Dedifferentiated amniotic fluid mesenchymal stem cell (primary cell): ENCODE data around the gene LRP2.
"Not testable (repeated sequence)": the region's sequence is repeated elsewhere in the genome, so short reads cannot be mapped to it uniquely, and the experiment has no call there.

Experiments
- DNase-seq: peaks from one replicate; pipeline ENCODE4 v3.0.0-alpha.2; 2016; ENCODE audit errors: extremely low spot score

Gene LRP2

DNA sequence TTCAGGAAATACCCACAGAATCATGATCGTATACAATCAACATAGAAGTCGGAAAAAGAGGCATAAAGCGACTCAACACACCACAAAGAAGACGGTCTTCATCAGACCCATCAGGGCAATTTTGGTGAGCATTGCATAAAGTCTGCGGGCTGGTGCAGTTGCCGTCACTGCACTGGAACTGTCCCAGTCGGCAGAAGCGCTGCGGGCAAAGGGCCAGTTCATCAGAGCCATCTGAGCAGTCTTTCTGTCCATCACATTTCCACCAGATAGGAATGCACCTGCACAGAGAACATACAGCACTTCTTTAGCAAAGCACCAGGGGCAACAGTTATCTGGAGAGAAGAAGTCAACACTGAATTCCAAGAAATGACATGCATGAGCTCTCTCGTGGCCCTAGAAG is 187.2 kb downstream of the LRP2 start:
- DNase-seq = no peak

DNA sequence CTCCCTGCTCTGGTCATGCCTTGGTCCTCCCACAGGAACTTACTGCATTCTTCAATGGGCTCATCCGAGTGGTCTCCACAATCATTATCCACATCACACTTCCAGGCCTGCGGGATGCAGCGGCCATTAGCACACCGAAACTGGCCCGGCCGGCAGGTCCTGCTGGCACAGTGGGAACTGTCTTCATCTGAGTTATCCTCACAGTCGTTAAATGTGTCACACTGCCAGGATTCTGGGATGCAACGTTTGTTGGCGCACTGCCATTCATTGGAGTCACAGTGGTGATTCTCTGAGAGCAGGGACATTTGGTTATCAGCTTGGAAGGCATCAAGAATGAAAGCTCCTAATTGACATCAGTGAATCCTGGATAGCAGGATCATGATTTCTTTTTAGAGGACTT is 188.5 kb downstream of the LRP2 start:
- DNase-seq = no peak

GRCh38 chr2:169172914-169173313 is 189.4 kb downstream of the LRP2 start:
- DNase-seq = no peak

DNA sequence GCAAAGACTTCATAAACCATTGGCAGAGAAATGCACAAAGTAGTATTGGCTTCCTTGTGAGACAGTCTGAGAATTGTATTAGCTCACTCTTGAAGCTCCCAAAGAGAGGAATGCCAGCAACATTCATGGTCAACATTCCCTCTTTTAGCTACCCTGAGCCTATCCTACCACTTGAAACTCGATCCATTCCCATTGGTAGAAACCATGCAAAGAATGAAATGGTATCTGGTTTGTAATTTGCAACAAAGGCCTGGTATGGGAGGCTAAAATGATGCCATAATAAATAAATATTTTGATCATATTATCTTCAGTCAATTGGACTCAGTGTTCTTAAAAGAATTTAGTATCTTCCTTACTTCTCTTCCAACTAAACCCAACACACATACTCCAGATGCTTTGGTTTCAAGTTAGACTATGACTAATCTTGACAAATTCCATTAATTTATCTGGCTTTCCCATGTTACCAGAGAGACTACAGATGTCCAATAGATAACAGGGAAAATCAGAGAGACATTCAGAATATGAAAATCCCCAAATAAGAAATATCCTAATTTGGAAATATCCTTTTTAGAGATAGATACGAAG is 190.1 kb downstream of the LRP2 start:
- no peak for DNase-seq

GRCh38 chr2:169165791-169166190 is 196.5 kb downstream of the LRP2 start:
- no peak for DNase-seq

- no peak for DNase-seq
These were observed 198.0 kb downstream of the LRP2 start for GRCh38 chr2:169164311-169164710.

DNA sequence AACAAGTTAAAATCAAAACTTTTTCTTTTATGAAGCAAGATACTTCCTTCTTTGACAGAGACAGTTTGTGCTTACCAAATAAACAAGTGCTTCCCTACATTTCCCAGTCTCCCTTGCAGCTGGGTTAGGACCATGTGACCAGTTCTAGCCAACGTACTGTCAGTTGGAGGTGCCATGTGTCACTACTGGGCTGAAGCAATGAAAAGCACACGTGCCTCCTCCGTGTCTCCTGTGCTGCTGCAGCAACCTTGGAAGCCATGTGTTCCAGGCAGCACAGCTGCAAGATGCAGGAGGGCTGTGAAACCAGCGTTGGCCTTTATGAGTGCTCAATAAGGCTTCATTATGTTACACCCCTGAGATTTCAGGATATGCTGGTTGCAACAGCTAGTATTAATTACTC is 199.7 kb downstream of the LRP2 start:
- no peak for DNase-seq

DNA sequence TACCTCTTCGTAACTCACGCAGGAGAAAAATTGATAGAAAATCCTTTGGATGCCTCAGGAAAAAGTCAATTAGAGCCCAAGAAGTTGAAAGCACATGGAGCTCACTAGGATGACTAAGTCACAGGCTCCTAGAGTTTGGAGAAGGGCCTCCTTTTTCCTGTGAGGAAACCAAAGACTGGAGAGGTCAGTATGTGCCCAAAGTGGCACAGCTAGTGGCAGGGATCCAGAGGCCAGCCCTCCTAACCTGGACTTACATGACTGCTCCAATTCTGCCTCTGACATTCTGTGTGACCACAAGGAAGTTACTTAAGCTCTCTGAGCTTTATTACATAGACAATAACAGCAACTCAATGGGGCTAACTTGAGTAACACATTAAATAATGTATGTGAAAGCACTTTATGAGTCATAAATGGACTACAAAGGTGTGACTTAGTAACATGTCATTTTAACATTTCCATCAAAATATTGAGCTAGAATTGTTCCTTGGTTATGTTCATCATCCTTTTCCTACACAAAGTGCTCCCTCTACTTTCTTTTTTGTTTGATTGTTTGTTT is 201.3 kb downstream of the LRP2 start:
- DNase-seq = no peak

DNA sequence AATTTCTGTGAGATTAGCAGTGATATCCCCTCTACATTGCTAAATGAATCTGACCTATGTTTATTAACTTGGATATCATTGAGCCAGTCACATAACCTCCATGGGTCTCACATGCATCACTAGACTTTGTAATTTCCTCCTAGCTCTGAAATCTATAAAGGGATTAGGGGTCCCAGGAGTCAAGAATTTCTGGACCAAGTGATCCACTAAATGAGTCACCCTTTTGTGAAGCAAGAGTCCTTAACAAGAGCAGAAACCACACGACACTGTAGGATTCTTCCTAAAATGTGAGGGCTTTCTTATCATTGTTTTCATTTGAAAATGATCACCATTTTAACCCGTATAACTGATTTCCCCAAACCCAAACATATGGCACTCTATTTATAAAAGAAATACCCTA is 202.6 kb downstream of the LRP2 start:
- no peak for DNase-seq

DNA sequence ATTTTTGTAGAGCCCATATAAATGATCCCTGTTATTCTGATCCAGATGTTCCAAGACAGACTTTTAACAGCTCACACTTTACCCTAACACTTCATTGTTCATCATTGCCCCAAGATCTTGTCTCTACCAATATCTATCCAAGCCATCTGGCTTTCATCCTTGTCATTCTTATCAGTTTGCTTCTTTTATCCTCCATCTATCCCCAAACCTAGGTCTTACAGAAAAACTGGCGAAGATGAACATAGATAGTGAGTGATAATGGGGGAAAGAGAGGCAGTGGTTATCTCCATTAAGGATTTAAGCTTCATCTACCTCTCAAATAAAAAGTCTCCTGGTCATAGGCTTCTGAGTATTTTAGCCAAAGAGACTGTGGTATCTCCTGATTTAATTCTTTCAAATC is 203.5 kb downstream of the LRP2 start:
- no peak for DNase-seq

GRCh38 chr2:169146220-169146619 is 216.1 kb downstream of the LRP2 start:
- no peak for DNase-seq

DNA sequence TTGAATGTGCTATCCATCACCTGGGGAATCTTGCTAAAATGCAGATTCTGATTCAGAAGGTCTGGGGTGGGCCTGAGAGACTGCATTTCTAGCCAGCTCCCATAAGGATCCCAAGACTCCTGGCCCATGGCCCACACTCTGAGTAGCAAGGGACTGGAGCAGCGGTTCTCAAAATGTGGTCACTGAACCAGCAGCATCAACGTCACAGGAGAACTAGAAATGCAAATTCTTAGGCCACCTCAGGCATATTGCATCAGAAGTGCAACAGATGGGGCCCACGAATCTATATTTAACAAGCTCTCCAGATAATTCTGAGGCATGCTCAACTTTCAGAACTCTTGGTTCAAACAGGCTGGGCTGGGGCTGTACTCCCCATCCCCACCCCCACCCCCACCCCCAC is 218.3 kb downstream of the LRP2 start:
- DNase-seq = no peak

DNA sequence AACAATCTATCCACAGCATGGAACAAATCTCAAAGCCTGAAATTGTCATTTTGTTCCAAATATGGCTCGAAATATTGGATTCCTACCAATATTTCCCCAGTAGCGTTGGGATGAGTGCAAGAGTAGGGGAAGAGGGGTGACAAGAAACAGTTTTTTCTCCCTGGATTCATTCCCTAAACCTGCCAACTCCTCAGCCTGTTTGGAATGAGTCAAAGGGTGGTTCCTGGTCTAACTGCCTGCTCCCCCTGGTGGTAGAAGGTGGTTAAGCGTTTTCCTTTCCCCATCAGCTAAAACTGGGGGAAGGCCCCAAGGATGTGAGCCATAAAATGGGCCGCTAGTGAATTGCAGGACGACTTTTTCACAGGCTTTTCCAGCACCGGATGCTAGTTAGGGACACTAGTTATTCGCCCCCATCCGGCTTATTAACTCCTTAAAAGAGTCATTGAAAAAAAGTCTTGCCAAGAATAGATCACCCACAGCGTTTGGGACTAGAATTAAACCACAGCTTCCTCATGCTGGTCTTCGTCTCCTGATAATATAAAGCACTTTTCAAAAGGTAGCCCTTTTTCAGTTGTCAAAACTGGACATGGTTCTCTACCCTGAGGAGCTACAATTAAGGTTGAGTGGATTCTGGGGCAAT is 220.5 kb downstream of the LRP2 start:
- DNase-seq = peak; percentile 36

DNA sequence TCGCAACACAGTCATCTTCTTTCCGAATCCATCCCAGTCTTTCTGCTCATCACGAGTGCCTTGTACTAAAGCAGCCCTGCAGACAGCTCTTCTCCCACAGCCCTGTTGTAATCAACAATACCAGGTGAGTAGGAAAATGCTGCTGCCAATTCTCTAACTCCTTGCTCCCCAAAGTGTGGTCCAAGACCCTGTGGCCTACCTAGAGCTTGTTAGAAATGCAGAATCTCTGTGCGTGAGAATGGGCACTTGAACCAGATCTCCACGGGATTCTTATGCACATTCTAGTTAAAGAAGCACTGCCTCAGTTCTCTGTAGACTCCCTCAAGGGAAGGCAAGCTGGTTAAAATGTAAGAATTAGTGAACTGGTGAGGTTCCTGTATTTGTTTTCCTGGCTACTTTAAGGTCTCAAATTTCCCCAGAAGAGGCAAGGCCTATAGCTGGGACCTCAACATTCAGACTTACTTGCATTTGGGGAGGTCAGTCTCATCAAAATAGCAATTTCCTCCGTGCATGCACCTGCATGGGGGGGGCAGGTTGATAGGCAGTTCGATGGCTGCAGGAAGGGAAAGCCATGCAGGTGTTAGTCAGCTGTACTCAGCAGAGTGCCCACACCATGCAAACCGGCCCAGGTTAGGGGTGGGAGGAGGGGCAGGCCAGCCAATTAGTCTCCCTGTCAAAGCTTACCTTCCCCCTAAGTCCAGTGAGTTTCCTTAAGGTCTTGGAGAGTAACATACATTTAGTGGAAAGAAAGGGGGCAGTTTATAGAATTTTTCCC is 222.2 kb downstream of the LRP2 start:
- no peak for DNase-seq

GRCh38 chr2:169139145-169139544 is 223.2 kb downstream of the LRP2 start:
- DNase-seq = no peak

GRCh38 chr2:169137924-169138323 is 224.4 kb downstream of the LRP2 start:
- no peak for DNase-seq

DNA sequence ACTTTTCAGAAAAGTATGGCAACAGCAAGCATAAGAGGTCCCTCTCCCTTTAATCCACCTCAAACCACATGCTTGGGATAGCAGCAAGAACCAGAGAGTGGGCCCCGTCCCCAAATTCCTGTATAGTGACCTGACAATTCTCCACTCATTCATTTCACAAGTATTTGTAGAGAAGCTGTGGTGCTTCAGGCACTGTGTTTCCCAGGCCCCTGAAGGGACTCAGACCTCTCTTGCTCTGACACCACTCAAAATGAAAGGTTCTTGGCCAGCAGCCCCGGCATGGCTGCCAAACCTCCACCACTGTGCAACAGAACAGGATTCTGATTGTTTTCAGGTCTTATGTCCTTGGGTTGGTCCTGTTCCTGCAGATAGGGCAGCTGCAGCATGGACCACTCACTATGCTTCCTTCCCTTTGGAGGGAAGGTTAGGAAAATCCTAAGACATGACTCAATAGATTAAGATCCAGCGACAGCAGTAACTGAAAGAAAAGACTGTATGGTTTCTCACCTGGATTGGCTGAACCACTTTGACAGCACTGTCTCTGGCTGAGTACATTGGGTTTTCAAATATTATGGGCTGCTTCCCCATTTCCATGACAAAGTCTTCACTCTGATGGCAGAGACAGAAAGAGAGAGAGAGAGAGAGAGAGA is 225.3 kb downstream of the LRP2 start:
- no peak for DNase-seq

DNA sequence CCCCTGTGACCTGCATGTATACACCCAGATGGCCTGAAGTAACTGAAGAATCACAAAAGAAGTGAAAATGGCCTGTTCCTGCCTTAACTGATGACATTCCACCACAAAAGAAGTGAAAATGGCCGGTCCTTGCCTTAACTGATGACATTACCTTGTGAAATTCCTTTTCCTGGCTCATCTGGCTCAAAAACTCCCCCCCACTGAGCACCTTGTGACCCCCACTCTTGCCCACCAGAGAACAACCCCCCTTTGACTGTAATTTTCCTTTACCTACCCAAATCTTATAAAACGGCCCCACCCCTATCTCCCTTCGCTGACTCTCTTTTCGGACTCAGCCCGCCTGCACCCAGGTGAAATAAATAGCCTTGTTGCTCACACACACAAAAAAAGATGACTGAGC is 225.9 kb downstream of the LRP2 start:
- DNase-seq = not testable (repeated sequence)

DNA sequence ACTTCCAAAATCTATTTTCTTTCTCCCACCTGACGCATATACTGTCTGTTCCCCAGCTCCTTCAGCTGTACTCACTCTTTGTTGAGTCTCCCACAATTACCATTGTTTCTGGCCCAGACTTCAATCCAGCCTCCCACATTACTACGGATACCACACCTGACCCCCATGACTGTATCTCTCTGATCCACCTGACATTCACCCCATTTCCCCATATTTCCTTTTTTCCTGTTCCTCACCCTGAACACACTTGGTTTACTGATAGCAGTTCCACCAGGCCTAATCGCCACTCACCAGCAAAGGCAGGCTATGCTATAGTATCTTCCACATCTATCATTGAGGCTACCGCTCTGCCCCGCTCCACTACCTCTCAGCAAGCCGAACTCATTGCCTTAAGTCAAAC is 228.1 kb downstream of the LRP2 start:
- DNase-seq = not testable (repeated sequence)

GRCh38 chr2:169131587-169132512 is 230.5 kb downstream of the LRP2 start:
- peak; percentile 29 for DNase-seq

DNA sequence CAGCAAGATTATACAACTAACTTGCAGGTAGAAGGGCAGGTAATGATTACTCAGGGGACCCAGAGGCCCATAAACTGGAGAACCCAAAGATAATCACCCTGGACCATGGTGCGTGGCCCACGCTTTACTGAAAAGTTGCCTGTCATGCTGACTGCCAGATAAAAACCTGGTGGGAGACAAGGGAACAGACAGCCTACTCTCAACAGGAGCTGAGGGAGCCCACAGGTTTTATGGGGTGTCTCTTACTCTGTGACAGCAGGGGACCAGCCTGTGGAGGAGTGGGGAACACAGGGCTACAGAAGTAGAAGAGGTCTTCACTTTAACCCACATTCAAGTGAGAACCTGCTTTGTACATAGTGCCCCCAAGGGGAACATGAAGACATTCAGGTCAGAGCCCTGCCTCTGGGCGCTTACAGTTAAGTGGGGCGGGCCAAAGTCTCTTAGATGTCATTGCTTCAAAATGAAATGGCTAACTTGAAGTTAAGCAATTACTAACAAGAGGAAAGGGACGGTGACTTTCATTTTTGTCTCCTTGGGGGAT is 232.6 kb downstream of the LRP2 start:
- DNase-seq = no peak
